ENCODE data around the gene PTPRD.

GRCh38 chr9:9598723-9599122, 1014.1 kb downstream of the PTPRD start:
- TF ChIP-seq CTCF (conservative IDR thresholded peaks at IDR 0.05 in 1 of 2, IDR thresholded peaks at IDR 0.05 in 1 of 2; ENCODE audit: low read depth in 1 of 2, low read length in 2 of 2): no peak
- no peak for TF ChIP-seq EZH2 (IDR thresholded peaks at IDR 0.05; ENCODE audit: low read length, missing control alignments)

Measured in fibroblast of lung (primary cell).